ENCODE results near the gene DNAJB11.
"Not testable (repeated sequence)": the region's sequence is repeated elsewhere in the genome, so short reads cannot be mapped to it uniquely, and the experiment has no call there.

Gene DNAJB11

DNA sequence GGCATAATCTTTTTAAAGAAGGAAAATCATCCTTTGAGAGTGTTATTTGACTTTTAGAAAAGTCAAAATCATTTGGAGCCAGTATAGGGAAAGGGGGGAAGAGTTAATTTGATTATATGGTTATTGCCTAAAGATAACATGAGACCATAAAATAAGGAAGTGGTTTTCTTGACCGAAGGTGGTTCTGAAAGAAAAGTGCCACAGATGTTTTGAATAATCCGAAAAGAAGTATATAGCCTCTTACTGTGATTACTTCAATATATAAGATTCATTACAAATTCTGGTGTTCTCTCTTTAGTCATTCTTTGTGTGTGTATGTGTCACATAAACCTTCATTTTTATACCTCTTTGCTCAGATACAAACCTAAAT, 1.1 kb downstream of the DNAJB11 start:
- no peak overlapping the region for H4K5ac ChIP-seq (ENCODE audit: low read length)
- no peak overlapping the region for H2BK5ac ChIP-seq (ENCODE audit: low read length)
- H4K8ac ChIP-seq (ENCODE audit: low read depth, low read length): no peak overlapping the region
- H3K4me1 ChIP-seq (ENCODE audit: control insufficient read depth, low read depth, low read length): no peaks in the 10 kb centered on the region
- WGBS (ENCODE audit: extremely low coverage, insufficient coverage, low lambda C conversion rate): no CpG with 5 or more reads among the region's 2 CpGs
- no peak overlapping the region for H3K4me3 ChIP-seq (ENCODE audit: low read length)
- no peak overlapping the region for H2AK5ac ChIP-seq (ENCODE audit: low read length)
- no peak overlapping the region for H2BK15ac ChIP-seq (replicated peaks; ENCODE audit: low read depth)
- no peak overlapping the region for H3K4ac ChIP-seq (ENCODE audit: low read depth, low read length)
- H3K27me3 ChIP-seq (ENCODE audit: insufficient read depth, low read length, poor library complexity): no peaks in the 10 kb centered on the region
- H3K18ac ChIP-seq (ENCODE audit: low read length): no peak overlapping the region
- H3K36me3 ChIP-seq (ENCODE audit: control insufficient read depth, insufficient read depth, low read length): peaks cover 7% of the 10 kb centered on the region
- H3K27ac ChIP-seq (ENCODE audit: low read depth, low read length): no peak overlapping the region
- H3K79me1 ChIP-seq (ENCODE audit: low read length): peaks cover 7% of the 10 kb centered on the region
- H3K4me2 ChIP-seq (ENCODE audit: low read length): peak overlapping the region; percentile 92
- H3K79me2 ChIP-seq (ENCODE audit: control insufficient read depth, insufficient read depth, low read length): peaks cover 11% of the 10 kb centered on the region
- H2BK120ac ChIP-seq (ENCODE audit: low read depth, low read length): no peak overlapping the region
- H3K9ac ChIP-seq (ENCODE audit: low read length): no peak overlapping the region
- DNase-seq: no peak
- no peak overlapping the region for H3K23ac ChIP-seq (ENCODE audit: low read length)
- no peak overlapping the region for H3K56ac ChIP-seq (ENCODE audit: low read length)

DNA sequence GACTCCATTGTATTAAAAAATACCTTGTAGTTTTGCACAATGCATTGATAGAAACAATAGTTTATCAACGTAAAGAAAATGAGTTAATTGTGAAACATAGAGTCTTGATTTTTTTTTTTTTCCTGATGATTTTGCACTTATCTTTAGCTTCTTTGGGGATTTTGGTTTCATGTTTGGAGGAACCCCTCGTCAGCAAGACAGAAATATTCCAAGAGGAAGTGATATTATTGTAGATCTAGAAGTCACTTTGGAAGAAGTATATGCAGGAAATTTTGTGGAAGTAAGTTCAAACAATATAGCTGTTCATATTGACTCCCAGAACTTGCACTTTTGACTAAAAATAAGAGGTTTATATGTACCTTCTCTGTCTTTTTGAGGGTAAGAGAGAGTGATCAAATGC, 7.0 kb downstream of the DNAJB11 start:
- Histone ChIP-seq H3K56ac (ENCODE audit: low read length) (no peak overlapping the region), H2BK5ac (ENCODE audit: low read length) (no peak overlapping the region), H3K27ac (ENCODE audit: low read depth, low read length) (no peak overlapping the region), H3K36me3 (ENCODE audit: control insufficient read depth, insufficient read depth, low read length) (peaks cover 9% of the 10 kb centered on the region), H2BK15ac (replicated peaks; ENCODE audit: low read depth) (no peak overlapping the region), H2BK120ac (ENCODE audit: low read depth, low read length) (no peak overlapping the region), H4K8ac (ENCODE audit: low read depth, low read length) (no peak overlapping the region), H3K4ac (ENCODE audit: low read depth, low read length) (no peak overlapping the region), H3K18ac (ENCODE audit: low read length) (no peak overlapping the region), H3K4me3 (ENCODE audit: low read length) (no peak overlapping the region), H4K5ac (ENCODE audit: low read length) (no peak overlapping the region), H3K4me1 (ENCODE audit: control insufficient read depth, low read depth, low read length) (no peaks in the 10 kb centered on the region), H3K23ac (ENCODE audit: low read length) (no peak overlapping the region), H3K9ac (ENCODE audit: low read length) (no peak overlapping the region), H3K79me1 (ENCODE audit: low read length) (peaks cover 1% of the 10 kb centered on the region), H3K4me2 (ENCODE audit: low read length) (no peak overlapping the region), H3K27me3 (ENCODE audit: insufficient read depth, low read length, poor library complexity) (no peaks in the 10 kb centered on the region), H2AK5ac (ENCODE audit: low read length) (no peak overlapping the region), H3K79me2 (ENCODE audit: control insufficient read depth, insufficient read depth, low read length) (no peaks in the 10 kb centered on the region)
- whole genome bisulfite sequencing (ENCODE audit: extremely low coverage, insufficient coverage, low lambda C conversion rate): no CpG with 5 or more reads among the region's 2 CpGs
- DNase-seq: no peak

DNA sequence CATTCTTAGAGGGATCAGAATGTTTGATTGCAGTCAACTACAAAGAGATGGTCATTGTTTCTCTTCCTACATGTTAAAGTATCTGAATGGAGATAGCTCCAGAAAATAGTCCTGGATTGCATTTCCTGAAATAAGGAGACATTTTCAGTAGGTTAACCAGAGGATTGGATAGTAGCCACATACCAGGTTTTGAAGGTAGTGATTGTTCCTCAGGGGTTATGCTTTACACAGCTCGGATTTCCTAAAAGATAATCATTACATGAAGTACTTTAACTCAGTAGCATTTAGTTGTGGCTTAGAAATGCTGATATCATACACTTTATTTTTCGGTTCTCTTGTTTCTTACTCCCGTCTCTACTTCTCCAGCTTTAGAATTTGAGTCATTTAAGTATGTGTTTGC, 10.3 kb downstream of the DNAJB11 start:
- Histone ChIP-seq H3K79me2 (ENCODE audit: control insufficient read depth, insufficient read depth, low read length) (no peaks in the 10 kb centered on the region), H3K9ac (ENCODE audit: low read length) (no peak overlapping the region), H3K23ac (ENCODE audit: low read length) (no peak overlapping the region), H2BK15ac (replicated peaks; ENCODE audit: low read depth) (no peak overlapping the region), H3K36me3 (ENCODE audit: control insufficient read depth, insufficient read depth, low read length) (peaks cover 11% of the 10 kb centered on the region), H4K8ac (ENCODE audit: low read depth, low read length) (no peak overlapping the region), H3K4ac (ENCODE audit: low read depth, low read length) (no peak overlapping the region), H3K4me3 (ENCODE audit: low read length) (no peak overlapping the region), H2AK5ac (ENCODE audit: low read length) (no peak overlapping the region), H3K27me3 (ENCODE audit: insufficient read depth, low read length, poor library complexity) (no peaks in the 10 kb centered on the region), H3K18ac (ENCODE audit: low read length) (no peak overlapping the region), H3K4me1 (ENCODE audit: control insufficient read depth, low read depth, low read length) (no peaks in the 10 kb centered on the region), H3K56ac (ENCODE audit: low read length) (no peak overlapping the region), H4K5ac (ENCODE audit: low read length) (no peak overlapping the region), H3K27ac (ENCODE audit: low read depth, low read length) (no peak overlapping the region), H2BK5ac (ENCODE audit: low read length) (no peak overlapping the region), H3K4me2 (ENCODE audit: low read length) (no peak overlapping the region), H3K79me1 (ENCODE audit: low read length) (no peaks in the 10 kb centered on the region), H2BK120ac (ENCODE audit: low read depth, low read length) (no peak overlapping the region)
- WGBS (ENCODE audit: extremely low coverage, insufficient coverage, low lambda C conversion rate): no CpG with 5 or more reads among the region's 3 CpGs
- no peak for DNase-seq

DNA sequence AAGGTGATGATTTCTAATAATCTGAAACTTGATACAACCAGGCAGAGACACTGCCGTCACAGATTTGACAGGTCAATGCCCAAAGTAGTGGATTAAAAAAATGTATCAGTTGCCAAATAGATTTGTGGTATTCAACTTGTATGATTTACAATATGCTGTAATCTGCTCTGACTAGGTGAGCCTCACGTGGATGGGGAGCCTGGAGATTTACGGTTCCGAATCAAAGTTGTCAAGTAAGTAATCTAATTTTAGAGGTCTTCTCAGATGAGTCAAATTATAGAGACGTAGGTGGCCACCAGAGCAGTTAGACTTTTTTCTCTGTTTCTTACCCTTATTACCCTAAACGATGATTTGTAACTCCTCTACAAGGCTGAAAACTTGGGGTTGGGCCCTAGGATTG, 12.0 kb downstream of the DNAJB11 start:
- Histone ChIP-seq H4K5ac (ENCODE audit: low read length) (no peak overlapping the region), H3K27ac (ENCODE audit: low read depth, low read length) (no peak overlapping the region), H3K27me3 (ENCODE audit: insufficient read depth, low read length, poor library complexity) (no peaks in the 10 kb centered on the region), H2BK120ac (ENCODE audit: low read depth, low read length) (no peak overlapping the region), H3K4me2 (ENCODE audit: low read length) (no peak overlapping the region), H2AK5ac (ENCODE audit: low read length) (no peak overlapping the region), H4K8ac (ENCODE audit: low read depth, low read length) (no peak overlapping the region), H3K79me2 (ENCODE audit: control insufficient read depth, insufficient read depth, low read length) (no peaks in the 10 kb centered on the region), H2BK5ac (ENCODE audit: low read length) (no peak overlapping the region), H2BK15ac (replicated peaks; ENCODE audit: low read depth) (no peak overlapping the region), H3K18ac (ENCODE audit: low read length) (no peak overlapping the region), H3K23ac (ENCODE audit: low read length) (no peak overlapping the region), H3K79me1 (ENCODE audit: low read length) (no peaks in the 10 kb centered on the region), H3K4me3 (ENCODE audit: low read length) (no peak overlapping the region), H3K56ac (ENCODE audit: low read length) (no peak overlapping the region), H3K4ac (ENCODE audit: low read depth, low read length) (no peak overlapping the region), H3K9ac (ENCODE audit: low read length) (no peak overlapping the region), H3K4me1 (ENCODE audit: control insufficient read depth, low read depth, low read length) (no peaks in the 10 kb centered on the region), H3K36me3 (ENCODE audit: control insufficient read depth, insufficient read depth, low read length) (peaks cover 7% of the 10 kb centered on the region)
- no peak for DNase-seq
- no CpG with 5 or more reads among the region's 6 CpGs for WGBS (ENCODE audit: extremely low coverage, insufficient coverage, low lambda C conversion rate)

DNA sequence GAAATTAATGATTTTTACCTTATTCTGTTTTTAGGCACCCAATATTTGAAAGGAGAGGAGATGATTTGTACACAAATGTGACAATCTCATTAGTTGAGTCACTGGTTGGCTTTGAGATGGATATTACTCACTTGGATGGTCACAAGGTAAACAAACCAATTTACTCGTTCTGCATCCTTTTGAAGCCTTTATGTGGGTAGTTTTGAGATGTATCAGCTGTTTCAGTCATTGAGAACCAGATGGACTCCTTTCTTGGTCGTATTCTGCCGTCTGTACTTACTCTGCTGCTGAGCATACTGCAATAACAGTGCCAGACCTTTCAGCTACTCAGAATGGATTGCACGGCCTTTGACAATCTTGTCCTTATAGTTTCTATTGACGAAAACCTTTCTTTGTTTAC, 13.3 kb downstream of the DNAJB11 start:
- no CpG with 5 or more reads among the region's 5 CpGs for WGBS (ENCODE audit: extremely low coverage, insufficient coverage, low lambda C conversion rate)
- Histone ChIP-seq H3K79me1 (ENCODE audit: low read length) (no peaks in the 10 kb centered on the region), H3K4me2 (ENCODE audit: low read length) (no peak overlapping the region), H3K27ac (ENCODE audit: low read depth, low read length) (no peak overlapping the region), H2BK120ac (ENCODE audit: low read depth, low read length) (no peak overlapping the region), H3K79me2 (ENCODE audit: control insufficient read depth, insufficient read depth, low read length) (no peaks in the 10 kb centered on the region), H4K8ac (ENCODE audit: low read depth, low read length) (no peak overlapping the region), H3K4me3 (ENCODE audit: low read length) (no peak overlapping the region), H2AK5ac (ENCODE audit: low read length) (no peak overlapping the region), H3K18ac (ENCODE audit: low read length) (no peak overlapping the region), H3K4me1 (ENCODE audit: control insufficient read depth, low read depth, low read length) (no peaks in the 10 kb centered on the region), H3K4ac (ENCODE audit: low read depth, low read length) (no peak overlapping the region), H3K23ac (ENCODE audit: low read length) (no peak overlapping the region), H3K36me3 (ENCODE audit: control insufficient read depth, insufficient read depth, low read length) (peaks cover 7% of the 10 kb centered on the region), H3K27me3 (ENCODE audit: insufficient read depth, low read length, poor library complexity) (no peaks in the 10 kb centered on the region), H2BK5ac (ENCODE audit: low read length) (no peak overlapping the region), H4K5ac (ENCODE audit: low read length) (no peak overlapping the region), H3K9ac (ENCODE audit: low read length) (no peak overlapping the region), H3K56ac (ENCODE audit: low read length) (no peak overlapping the region), H2BK15ac (replicated peaks; ENCODE audit: low read depth) (no peak overlapping the region)
- no peak for DNase-seq

DNA sequence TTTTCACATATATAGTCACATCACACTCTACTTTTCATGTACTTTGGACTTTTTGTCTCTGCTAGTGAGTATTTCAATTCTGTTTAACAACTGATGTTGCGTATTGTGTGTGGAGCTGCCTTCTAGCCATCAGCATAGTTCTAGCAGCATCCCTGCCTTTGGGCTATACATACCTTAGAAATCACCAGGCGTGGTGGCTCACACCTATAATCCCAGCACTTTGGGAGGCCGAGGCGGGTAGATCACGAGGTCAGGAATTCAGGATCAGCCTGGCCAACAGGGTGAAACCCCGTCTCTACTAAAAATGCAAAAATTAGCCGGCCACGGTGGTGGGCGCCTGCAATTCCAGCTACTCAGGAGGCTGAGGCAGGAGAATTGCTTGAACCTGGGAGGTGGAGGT, 15.7 kb downstream of the DNAJB11 start:
- not testable (repeated sequence) for H3K79me1 ChIP-seq (ENCODE audit: low read length); H3K36me3 ChIP-seq (ENCODE audit: control insufficient read depth, insufficient read depth, low read length)
- no CpG with 5 or more reads among the region's 9 CpGs for WGBS (ENCODE audit: extremely low coverage, insufficient coverage, low lambda C conversion rate)

More for the DNA sequence above, 15.7 kb downstream of the DNAJB11 start:
- not testable (repeated sequence) for H3K4me3 ChIP-seq (ENCODE audit: low read length); H4K5ac ChIP-seq (ENCODE audit: low read length); H4K8ac ChIP-seq (ENCODE audit: low read depth, low read length); H2AK5ac ChIP-seq (ENCODE audit: low read length); H3K4me1 ChIP-seq (ENCODE audit: control insufficient read depth, low read depth, low read length); H2BK120ac ChIP-seq (ENCODE audit: low read depth, low read length); H3K4me2 ChIP-seq (ENCODE audit: low read length); H3K23ac ChIP-seq (ENCODE audit: low read length); H3K18ac ChIP-seq (ENCODE audit: low read length); H3K4ac ChIP-seq (ENCODE audit: low read depth, low read length); H2BK15ac ChIP-seq (replicated peaks; ENCODE audit: low read depth); H3K9ac ChIP-seq (ENCODE audit: low read length); H3K27ac ChIP-seq (ENCODE audit: low read depth, low read length); H2BK5ac ChIP-seq (ENCODE audit: low read length); H3K56ac ChIP-seq (ENCODE audit: low read length); H3K79me2 ChIP-seq (ENCODE audit: control insufficient read depth, insufficient read depth, low read length); H3K27me3 ChIP-seq (ENCODE audit: insufficient read depth, low read length, poor library complexity); DNase-seq
